Mesodermal cell (in vitro differentiated cells): ENCODE measurements around the gene HEPACAM.

Source experiments
- H3K27ac ChIP-seq: 2 replicates; pipeline ENCODE4 v1.7.0; 2013; ENCODE audit warnings: mild to moderate bottlenecking, low read depth, low read length, moderate library complexity; ENCODE audit not compliant: severe bottlenecking
- H3K36me3 ChIP-seq: 2 replicates; pipeline ENCODE4 v1.7.1; 2013; ENCODE audit warnings: mild to moderate bottlenecking, low read length, moderate library complexity; ENCODE audit not compliant: control insufficient read depth, insufficient read depth
- H3K4me1 ChIP-seq: one replicate; pipeline ENCODE4 v1.7.1; 2013; ENCODE audit warnings: mild to moderate bottlenecking, low read length; ENCODE audit not compliant: insufficient read depth, control insufficient read depth, poor library complexity, severe bottlenecking
- H3K4me3 ChIP-seq: 2 replicates; pipeline ENCODE4 v1.7.0; 2013; ENCODE audit warnings: low read length, control low read depth, mild to moderate bottlenecking; ENCODE audit not compliant: insufficient read depth, poor library complexity, severe bottlenecking; ENCODE audit errors: extremely low read depth
- H3K9me3 ChIP-seq: 2 replicates; pipeline ENCODE4 v1.7.1; 2013; ENCODE audit warnings: mild to moderate bottlenecking, low read length, moderate library complexity; ENCODE audit not compliant: control insufficient read depth
- WGBS, 2 experiments: methylation state at CpG; one replicate each; pipeline ENCODE4 v1.1.5; 2013; ENCODE audit warnings: missing lambda C conversion rate in 2 of 2; ENCODE audit not compliant: insufficient coverage in 2 of 2; 5-methylcytosine and 5-hydroxymethylcytosine counted together

Gene HEPACAM

DNA sequence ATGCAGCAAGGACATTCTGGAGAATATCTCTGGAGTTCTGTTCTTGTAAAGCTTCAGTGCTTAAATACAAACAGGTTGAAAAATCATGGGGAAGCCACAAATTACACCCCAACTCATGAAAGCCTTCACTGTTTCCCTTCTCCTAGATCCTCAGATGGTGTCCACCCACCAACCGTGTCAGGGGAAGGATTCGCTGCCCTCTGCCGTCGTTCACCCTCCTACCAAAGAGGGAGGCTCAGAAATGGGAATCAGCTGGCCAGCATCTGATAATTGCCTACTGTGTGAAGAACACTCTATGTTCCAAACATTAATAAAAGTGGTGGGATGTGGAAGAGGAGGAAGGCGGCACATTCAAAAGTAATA, 7.4 kb upstream of the HEPACAM start:
- no peaks in the 10 kb centered on the region for H3K9me3 ChIP-seq
- WGBS, 2 experiments, result 100% methylated on average over 1 of the region's 5 CpGs
- H3K4me3 ChIP-seq, result no peak overlapping the region
- H3K27ac ChIP-seq, result no peak overlapping the region
- no peaks in the 10 kb centered on the region for H3K4me1 ChIP-seq
- no peaks in the 10 kb centered on the region for H3K36me3 ChIP-seq

DNA sequence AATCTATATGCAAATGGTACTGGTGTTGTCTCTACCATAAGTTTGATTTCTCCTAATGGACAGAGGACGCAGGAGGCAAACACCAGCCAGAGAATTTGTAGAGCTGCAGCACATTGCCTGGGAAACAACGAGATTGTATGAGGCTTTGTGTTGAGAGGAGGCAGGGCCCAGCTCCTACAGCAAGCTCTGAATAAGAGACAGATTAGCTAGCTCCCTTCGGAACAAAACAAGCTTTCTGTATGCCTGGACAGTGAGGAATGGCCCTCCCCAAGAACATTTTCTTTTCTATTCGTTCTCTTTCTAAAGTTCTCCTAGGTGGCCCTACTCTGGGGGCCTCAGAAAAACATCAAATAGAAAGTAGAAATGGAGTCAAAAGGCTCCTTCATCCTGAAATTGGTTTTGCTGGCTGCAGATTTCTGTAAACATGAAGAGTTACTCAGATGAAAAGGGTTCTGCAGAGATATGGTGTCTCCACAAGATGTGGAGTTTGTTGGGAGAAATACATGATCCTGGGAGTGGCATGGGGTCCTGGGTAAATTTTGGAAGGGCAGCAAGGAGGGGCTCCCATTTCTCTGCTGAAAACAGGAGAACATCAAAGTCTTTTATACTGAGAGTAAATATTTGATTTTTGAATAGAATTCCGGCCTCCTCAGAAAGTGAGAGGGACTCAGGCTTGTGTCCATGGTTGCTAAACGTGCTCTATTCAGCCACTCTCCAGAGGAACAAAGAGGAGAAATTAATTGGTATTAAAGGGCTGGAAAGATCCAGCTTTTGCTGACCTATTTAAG, 6.8 kb upstream of the HEPACAM start:
- 80 to 89% methylated on average over 5 of the region's 6 CpGs for WGBS, 2 experiments
- Histone ChIP-seq H3K36me3 (no peaks in the 10 kb centered on the region), H3K27ac (no peak overlapping the region), H3K9me3 (no peaks in the 10 kb centered on the region), H3K4me1 (no peaks in the 10 kb centered on the region), H3K4me3 (no peak overlapping the region)

DNA sequence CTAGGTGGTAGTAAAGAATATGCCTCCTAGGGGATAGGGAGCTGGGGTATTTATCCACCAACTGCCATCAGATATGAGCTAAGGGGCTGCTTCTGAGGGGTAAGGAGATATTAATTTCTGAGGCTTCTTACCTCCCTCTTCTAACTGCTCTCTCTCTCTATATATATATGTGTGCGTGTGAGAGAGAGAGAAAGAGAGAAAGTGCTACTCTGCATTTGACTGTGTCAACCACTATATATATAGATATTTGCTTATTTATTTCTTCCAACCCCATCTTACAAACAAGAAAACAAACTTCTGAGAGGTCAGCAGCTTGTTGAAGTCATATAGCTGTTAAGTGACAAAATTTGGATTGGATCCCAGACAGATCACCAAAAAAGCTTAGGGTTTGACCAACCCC, 5.9 kb upstream of the HEPACAM start:
- Histone ChIP-seq H3K4me1 (no peaks in the 10 kb centered on the region), H3K36me3 (no peaks in the 10 kb centered on the region), H3K9me3 (no peaks in the 10 kb centered on the region), H3K27ac (no peak overlapping the region), H3K4me3 (no peak overlapping the region)
- WGBS, 2 experiments, result no CpG with 5 or more reads among the region's 1 CpG

- H3K4me1 ChIP-seq, result no peaks in the 10 kb centered on the region
- no peaks in the 10 kb centered on the region for H3K36me3 ChIP-seq
- no peak overlapping the region for H3K27ac ChIP-seq
- 80 to 92% methylated on average over 3 to 6 of the region's 6 CpGs for WGBS, 2 experiments
- H3K9me3 ChIP-seq, result no peaks in the 10 kb centered on the region
- no peak overlapping the region for H3K4me3 ChIP-seq
These were observed 3.1 kb upstream of the HEPACAM start for GRCh38 chr11:124938970-124939369.

- Histone ChIP-seq H3K4me1 (no peaks in the 10 kb centered on the region), H3K27ac (no peak overlapping the region)
- WGBS, 2 experiments, result 89 to 100% methylated on average over 2 to 3 of the region's 6 CpGs
These were observed 2.4 kb upstream of the HEPACAM start for GRCh38 chr11:124938206-124938765.

GRCh38 chr11:124937336-124937935, 1.6 kb upstream of the HEPACAM start:
- 80 to 82% methylated on average over 2 of the region's 3 CpGs for WGBS, 2 experiments
- no peaks in the 10 kb centered on the region for H3K36me3 ChIP-seq
- H3K4me3 ChIP-seq, result no peak overlapping the region
- no peak overlapping the region for H3K27ac ChIP-seq
- no peaks in the 10 kb centered on the region for H3K9me3 ChIP-seq
- no peaks in the 10 kb centered on the region for H3K4me1 ChIP-seq

More at GRCh38 chr11:124938206-124938765, 2.4 kb upstream of the HEPACAM start:
- Histone ChIP-seq H3K4me3 (no peak overlapping the region), H3K36me3 (no peaks in the 10 kb centered on the region), H3K9me3 (no peaks in the 10 kb centered on the region)

DNA sequence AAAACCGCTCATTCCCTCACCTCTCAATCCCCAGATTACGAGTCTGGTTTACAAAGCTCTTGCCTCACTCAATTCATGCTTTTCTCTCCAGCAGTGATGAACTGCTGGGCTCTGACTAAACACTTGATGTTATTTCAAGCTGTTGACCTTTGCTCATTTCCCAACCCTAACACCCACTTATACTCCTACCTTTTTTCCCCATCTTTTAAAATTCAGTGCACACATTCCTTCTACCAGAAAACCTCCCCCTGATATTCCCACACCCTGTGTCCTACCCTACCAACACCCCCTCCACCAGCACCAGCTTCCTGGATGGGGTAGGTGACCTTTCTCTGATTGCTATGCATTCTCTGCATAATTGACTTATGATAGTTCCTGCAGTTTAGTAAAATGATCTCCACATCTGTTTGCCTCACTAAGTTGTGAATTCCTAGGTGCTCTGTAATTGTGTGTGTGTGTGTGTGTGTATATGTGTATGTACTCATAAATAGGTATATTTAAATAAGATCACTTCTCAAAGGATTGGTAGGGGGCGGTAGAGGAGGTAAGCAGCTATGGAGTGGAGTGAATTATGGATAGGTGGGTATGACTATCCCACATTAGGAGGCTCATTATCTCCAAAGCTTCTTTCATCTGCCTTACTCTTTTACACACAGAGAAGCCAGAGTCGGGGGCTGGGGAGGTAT, 842 bp downstream of the HEPACAM start:
- Histone ChIP-seq H3K9me3 (no peaks in the 10 kb centered on the region), H3K27ac (no peak overlapping the region), H3K4me1 (no peaks in the 10 kb centered on the region), H3K4me3 (no peak overlapping the region), H3K36me3 (no peaks in the 10 kb centered on the region)
- 78 to 86% methylated on average over 2 of the region's 4 CpGs for WGBS, 2 experiments

GRCh38 chr11:124930799-124931198, 5.0 kb downstream of the HEPACAM start:
- Histone ChIP-seq H3K4me1 (no peaks in the 10 kb centered on the region), H3K27ac (no peak overlapping the region), H3K36me3 (no peaks in the 10 kb centered on the region), H3K9me3 (no peaks in the 10 kb centered on the region), H3K4me3 (no peak overlapping the region)
- no CpG with 5 or more reads among the region's 3 CpGs for WGBS, 2 experiments

DNA sequence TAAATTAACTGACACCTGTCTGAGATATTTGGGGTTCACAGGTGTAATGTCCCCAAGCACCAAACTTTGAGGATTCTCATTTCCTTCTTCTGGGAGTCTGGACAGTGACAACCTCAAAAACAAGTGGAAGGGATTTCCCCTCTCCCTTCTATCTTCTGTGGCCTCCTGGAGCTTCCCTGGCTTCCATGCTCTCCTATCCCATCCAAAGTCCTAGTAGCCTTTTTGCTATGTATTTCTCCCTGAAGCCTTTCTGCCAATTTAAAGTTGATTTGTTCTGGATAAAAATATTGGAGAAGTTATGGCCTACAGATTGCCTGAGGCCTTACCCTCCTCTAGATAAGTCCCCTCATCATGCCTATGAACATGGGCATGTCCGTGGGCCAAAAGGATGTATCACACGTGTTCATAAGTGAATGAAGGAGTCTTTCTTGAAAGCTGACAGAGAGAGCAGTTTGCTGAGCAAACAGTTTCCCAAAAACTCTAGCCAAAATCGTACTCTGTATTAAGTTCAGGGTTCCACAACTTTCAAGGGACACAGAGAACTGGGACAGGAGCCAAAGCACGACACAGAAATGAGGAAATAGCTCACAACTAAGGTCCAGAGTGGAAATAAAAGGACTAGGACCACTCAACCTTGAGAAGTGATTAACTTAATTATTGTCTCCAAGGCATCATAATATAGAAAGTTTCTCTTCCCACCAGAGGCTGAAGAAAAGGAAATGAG, 6.7 kb downstream of the HEPACAM start:
- H3K36me3 ChIP-seq, result no peaks in the 10 kb centered on the region
- H3K4me3 ChIP-seq, result no peak overlapping the region
- no peaks in the 10 kb centered on the region for H3K9me3 ChIP-seq
- no peak overlapping the region for H3K27ac ChIP-seq
- H3K4me1 ChIP-seq, result no peaks in the 10 kb centered on the region
- 72 to 77% methylated on average over 2 of the region's 4 CpGs for WGBS, 2 experiments

DNA sequence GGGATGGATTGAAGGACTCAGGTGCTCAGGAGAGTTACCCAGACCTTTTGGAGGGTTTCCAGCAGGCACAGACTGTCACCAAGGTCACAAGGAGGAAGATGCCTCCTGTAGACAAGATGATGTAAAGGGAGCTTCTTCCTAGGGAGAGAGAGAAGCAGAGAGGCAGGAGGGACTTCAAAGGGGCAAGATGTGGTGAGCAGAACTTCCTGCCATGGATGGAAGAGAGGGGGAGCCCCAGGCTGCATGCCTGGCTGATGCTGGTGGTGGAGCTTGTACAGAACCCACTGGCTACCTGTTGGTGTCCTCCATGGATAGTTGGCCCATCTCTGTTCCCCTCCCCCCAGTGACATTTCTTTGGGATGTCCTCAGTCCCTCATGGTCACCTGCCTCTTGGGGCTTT, 12.6 kb downstream of the HEPACAM start:
- Histone ChIP-seq H3K27ac (no peak overlapping the region), H3K4me3 (no peak overlapping the region), H3K4me1 (peaks cover 4% of the 10 kb centered on the region), H3K9me3 (no peaks in the 10 kb centered on the region), H3K36me3 (no peaks in the 10 kb centered on the region)
